Left ventricle myocardium inferior (tissue), 1 donor: ENCODE results near the gene SMC6. TPM values are rescaled to one million over a fixed set of nuclear protein-coding genes. Genes with fewer than 3 reads are reported as not detected.
A peak's percentile ranks its signal among the peaks of the same experiment; 100 is the strongest.

ENCODE experiments used
- DNase-seq: peaks from one replicate; pipeline ENCODE4 v3.0.0-alpha.2; 2020
- H3K27ac ChIP-seq: fragments of 200-600 bp; replicated peaks from 2 replicates; pipeline ENCODE4 v1.8.0; 2021
- H3K27me3 ChIP-seq: fragments of 200-600 bp; 2 replicates; pipeline ENCODE4 v1.8.0; 2021; ENCODE audit warnings: low read depth
- H3K36me3 ChIP-seq: fragments of 200-600 bp; 2 replicates; pipeline ENCODE4 v1.8.0; 2021
- H3K4me1 ChIP-seq: fragments of 200-600 bp; 2 replicates; pipeline ENCODE4 v1.8.0; 2021
- H3K4me3 ChIP-seq: fragments of 200-600 bp; 2 replicates; pipeline ENCODE4 v1.8.0; 2021; ENCODE audit warnings: mild to moderate bottlenecking, moderate library complexity
- H3K9me3 ChIP-seq: fragments of 200-600 bp; replicated peaks from 2 replicates; pipeline ENCODE4 v1.8.0; 2021
- CTCF ChIP-seq: fragments of 200-600 bp; IDR thresholded peaks from 2 replicates; pipeline ENCODE4 v1.8.0; 2021; ENCODE audit warnings: antibody characterized with exemption, mild to moderate bottlenecking, borderline replicate concordance
- intact Hi-C: fragments of 100-400 bp; cut with micrococcal nuclease; formaldehyde crosslinking; loops from one replicate; pipeline ENCODE4 v1.11.0; 2022
- long read RNA-seq: library from polyadenylated mRNA; unstranded; transcript quantifications from one replicate; pipeline ENCODE4 v2.0.0, GENCODE V29; 2021
- total RNA-seq: library from RNA; stranded (reverse); fragmentation: NEBNext Ultra II Directional; extraction: Animal tissue kit (Norgen Biotek cat#: 25700); gene quantifications from one replicate; pipeline ENCODE4 v1.2.1, GENCODE V29; 2021
- donor health status: DM: no; HTN: yes; CAD: no; lungs with severe emphysema.

The SMC6 gene
- total RNA-seq, result 13.3 TPM
- long read RNA-seq, full-length matches to known transcripts, result 25 of 37 reads
- long read RNA-seq, partial matches to known transcripts, result 4 of 37 reads
- long read RNA-seq, other reads (novel, unspliced or antisense), result 8 of 37 reads

GRCh38 chr2:17753803-17754663 is at the start of gene SMC6, which contains the start of gene GEN1:
TSS of gene SMC6 (minus strand) at chr2:17753810. CDS start at chr2:17745946, 7,864 bp downstream.
TSS of gene GEN1 (plus strand) at chr2:17754138. CDS start at chr2:17759944, 5,806 bp downstream.
- Histone ChIP-seq H3K27ac (peak within 1 kb of the TSS; percentile 97), H3K27me3 (no peaks in the 10 kb centered on the region), H3K9me3 (no peaks in the 10 kb centered on the region), H3K4me3 (peak within 1 kb of the TSS; percentile 89), H3K4me1 (peaks cover 62% of the 10 kb centered on the region), H3K36me3 (no peaks in the 10 kb centered on the region)
- no peak for TF ChIP-seq CTCF
- intact Hi-C loops, result no loop called here
- peak; percentile 90 for DNase-seq

- DNase-seq, result no peak
- intact Hi-C loops, result no loop called here
- Histone ChIP-seq H3K27me3 (no peaks in the 10 kb centered on the region), H3K36me3 (no peaks in the 10 kb centered on the region), H3K9me3 (no peaks in the 10 kb centered on the region), H3K27ac (peak overlapping the region; percentile 66), H3K4me3 (no peak overlapping the region), H3K4me1 (peaks cover 24% of the 10 kb centered on the region)
- no peak for TF ChIP-seq CTCF
These were observed 47.3 kb upstream of the SMC6 start for GRCh38 chr2:17800693-17801458.

- Histone ChIP-seq H3K4me3 (no peak overlapping the region), H3K9me3 (no peaks in the 10 kb centered on the region), H3K36me3 (no peaks in the 10 kb centered on the region), H3K27ac (peak overlapping the region; percentile 66), H3K27me3 (no peaks in the 10 kb centered on the region), H3K4me1 (peaks cover 24% of the 10 kb centered on the region)
- no peak for TF ChIP-seq CTCF
- no peak for DNase-seq
- intact Hi-C loops, result no loop called here
These were observed 46.6 kb upstream of the SMC6 start for GRCh38 chr2:17800219-17800618.

GRCh38 chr2:17799301-17800120 is 45.9 kb upstream of the SMC6 start:
- Histone ChIP-seq H3K36me3 (no peaks in the 10 kb centered on the region), H3K9me3 (no peaks in the 10 kb centered on the region), H3K27ac (peak overlapping the region; percentile 66), H3K4me3 (no peak overlapping the region), H3K27me3 (no peaks in the 10 kb centered on the region), H3K4me1 (peaks cover 22% of the 10 kb centered on the region)
- TF ChIP-seq CTCF, result no peak
- intact Hi-C loops, result no loop called here
- DNase-seq, result no peak

GRCh38 chr2:17798338-17798737 is 44.7 kb upstream of the SMC6 start:
- H3K27me3 ChIP-seq, result no peaks in the 10 kb centered on the region
- no peaks in the 10 kb centered on the region for H3K36me3 ChIP-seq
- no peak overlapping the region for H3K27ac ChIP-seq
- no peak for TF ChIP-seq CTCF
- no peak overlapping the region for H3K4me3 ChIP-seq
- H3K9me3 ChIP-seq, result no peaks in the 10 kb centered on the region
- peaks cover 29% of the 10 kb centered on the region for H3K4me1 ChIP-seq
- intact Hi-C loops, result no loop called here
- DNase-seq, result no peak
